ENCODE measurements around the gene TMEM106C.

Gene TMEM106C

DNA sequence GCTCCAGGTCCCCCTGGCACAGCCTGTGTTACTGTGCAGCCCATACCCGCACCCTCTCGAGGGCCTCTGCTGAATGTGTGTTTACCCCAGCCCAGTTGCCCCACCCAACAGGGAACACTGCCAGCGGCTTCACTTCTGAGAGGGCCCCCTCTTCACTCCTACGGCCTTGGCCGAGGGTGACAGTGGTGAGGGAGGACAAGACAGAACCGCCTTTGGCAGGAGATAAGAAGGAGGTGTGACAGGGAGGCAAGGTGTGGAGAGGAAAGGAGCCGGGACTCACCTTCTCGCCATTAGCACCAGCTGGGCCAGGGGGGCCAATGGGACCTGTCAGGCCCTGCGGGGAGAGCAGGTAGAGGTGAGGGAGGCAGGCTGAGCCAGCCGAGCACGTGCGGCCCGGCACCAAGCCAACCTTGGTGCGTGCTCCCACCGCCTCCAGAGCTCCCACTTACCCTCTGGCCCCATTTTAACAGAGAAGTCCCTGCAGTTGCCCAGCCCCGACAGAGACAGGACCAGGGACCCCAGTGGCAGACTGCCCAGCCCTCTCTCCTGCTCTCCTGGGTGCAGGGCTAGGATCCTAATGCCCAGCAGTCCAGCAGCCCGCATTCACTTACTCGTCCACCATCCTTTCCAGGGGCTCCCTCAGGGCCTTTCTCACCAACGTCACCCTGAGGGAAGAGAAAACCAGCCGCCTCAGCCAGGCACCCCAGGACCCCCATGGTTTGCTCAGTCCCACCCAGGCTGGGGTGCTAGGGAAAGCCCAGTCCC lies 18.3 kb downstream of the TMEM106C start:
- H3K4me3 ChIP-seq (replicated peaks; ENCODE audit: low read depth, low read length) = no peak overlapping the region
- no peak for DNase-seq (ENCODE audit: low read depth)
- TF ChIP-seq, protein P1, sequence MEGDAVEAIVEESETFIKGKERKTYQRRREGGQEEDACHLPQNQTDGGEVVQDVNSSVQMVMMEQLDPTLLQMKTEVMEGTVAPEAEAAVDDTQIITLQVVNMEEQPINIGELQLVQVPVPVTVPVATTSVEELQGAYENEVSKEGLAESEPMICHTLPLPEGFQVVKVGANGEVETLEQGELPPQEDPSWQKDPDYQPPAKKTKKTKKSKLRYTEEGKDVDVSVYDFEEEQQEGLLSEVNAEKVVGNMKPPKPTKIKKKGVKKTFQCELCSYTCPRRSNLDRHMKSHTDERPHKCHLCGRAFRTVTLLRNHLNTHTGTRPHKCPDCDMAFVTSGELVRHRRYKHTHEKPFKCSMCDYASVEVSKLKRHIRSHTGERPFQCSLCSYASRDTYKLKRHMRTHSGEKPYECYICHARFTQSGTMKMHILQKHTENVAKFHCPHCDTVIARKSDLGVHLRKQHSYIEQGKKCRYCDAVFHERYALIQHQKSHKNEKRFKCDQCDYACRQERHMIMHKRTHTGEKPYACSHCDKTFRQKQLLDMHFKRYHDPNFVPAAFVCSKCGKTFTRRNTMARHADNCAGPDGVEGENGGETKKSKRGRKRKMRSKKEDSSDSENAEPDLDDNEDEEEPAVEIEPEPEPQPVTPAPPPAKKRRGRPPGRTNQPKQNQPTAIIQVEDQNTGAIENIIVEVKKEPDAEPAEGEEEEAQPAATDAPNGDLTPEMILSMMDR (IDR thresholded peaks at IDR 0.05; ENCODE audit: low read length, missing control alignments) = no peak

DNA sequence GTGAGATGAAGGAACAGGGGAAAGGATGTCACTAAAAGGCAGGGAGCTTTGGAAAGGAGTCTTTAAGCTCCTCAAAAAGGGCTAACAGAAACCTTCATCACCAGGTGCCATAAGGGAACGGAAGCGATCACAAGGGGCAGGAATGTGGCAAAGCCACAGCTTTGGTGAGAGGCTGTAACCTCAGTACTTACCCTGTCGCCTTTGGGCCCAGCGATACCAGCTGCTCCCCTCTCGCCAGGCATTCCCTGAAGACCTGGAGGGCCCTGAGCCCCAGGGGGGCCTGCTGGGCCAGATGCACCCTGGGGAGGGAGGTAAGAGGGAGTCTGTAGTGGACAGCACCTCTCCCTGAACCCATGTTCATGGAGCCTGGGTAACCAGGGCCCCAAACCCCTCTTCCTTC lies 18.9 kb downstream of the TMEM106C start:
- no peak overlapping the region for H3K4me3 ChIP-seq (replicated peaks; ENCODE audit: low read depth, low read length)
- TF ChIP-seq, protein P1 (IDR thresholded peaks at IDR 0.05; ENCODE audit: low read length, missing control alignments) = no peak
- no peak for DNase-seq (ENCODE audit: low read depth)

DNA sequence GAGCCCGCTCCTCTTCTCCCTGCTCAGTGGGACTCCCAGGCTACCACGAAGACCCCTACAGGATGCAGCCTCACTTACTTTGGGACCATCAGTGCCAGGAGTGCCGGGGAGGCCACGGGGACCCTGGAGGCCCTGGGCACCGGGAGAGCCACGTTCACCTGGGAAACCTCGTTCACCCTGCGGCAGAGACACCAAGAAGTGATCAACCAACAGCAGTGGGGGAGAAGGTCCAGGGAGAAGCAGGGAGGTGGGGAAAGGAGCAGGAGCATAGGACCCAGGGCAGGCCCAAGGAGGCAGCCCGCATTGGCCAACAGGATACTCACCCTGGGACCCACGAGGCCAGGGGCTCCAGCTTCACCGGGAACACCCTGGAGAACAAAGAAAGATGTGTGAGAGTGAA lies 19.4 kb downstream of the TMEM106C start:
- no peak for DNase-seq (ENCODE audit: low read depth)
- TF ChIP-seq, protein P1 (IDR thresholded peaks at IDR 0.05; ENCODE audit: low read length, missing control alignments) = no peak
- H3K4me3 ChIP-seq (replicated peaks; ENCODE audit: low read depth, low read length) = no peak overlapping the region

DNA sequence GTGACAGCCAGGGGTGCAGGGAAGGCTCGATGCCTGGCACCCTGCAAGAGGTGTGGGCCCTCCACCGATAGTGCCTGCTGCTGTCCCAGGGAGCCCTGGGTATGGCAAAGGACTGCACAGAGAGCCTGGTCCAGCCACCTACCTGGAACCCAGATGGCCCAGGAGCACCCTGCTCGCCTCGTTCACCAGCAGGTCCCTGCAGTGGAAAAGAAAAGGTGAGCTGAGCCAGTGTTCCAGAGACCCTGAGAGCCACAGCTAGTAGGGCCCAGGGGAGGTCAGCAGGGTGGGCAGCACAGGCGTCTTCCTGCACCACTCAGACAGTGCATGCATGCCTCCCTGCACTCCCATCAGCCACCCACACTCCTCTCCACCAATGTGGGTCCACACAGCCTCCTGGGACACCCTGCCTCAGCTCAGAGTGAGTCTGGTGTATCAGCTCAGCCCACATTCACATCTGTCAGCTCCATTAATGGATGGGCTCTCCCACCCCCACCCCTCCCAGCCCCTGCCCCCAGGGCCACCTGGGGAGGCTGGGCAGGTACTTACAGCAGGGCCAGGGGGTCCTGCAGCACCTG lies 20.2 kb downstream of the TMEM106C start:
- no peak overlapping the region for H3K4me3 ChIP-seq (replicated peaks; ENCODE audit: low read depth, low read length)
- TF ChIP-seq, protein P1 (IDR thresholded peaks at IDR 0.05; ENCODE audit: low read length, missing control alignments) = no peak
- DNase-seq (ENCODE audit: low read depth) = no peak

DNA sequence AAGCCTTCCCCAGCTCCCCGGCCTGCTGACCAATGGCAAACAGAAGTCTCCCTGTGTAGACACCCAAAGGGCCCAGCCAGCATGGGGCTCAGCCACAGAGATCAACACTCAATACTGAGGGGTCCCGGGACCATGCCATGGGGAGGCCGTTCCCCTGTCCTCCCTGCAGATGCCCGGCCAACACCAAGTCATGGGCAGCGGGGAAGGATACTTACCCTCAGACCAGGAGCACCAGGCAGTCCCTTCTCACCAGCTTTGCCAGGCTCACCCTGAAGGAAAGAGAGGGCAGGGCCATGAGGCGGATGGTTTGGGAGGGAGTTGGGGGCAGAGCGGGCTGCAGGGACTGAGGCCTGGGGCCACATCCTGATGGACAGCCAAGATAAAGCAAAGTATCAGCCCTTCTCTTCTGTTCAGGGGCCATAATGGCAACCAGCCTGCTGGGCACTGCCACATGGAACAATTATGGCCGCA lies 21.0 kb downstream of the TMEM106C start:
- DNase-seq (ENCODE audit: low read depth) = no peak
- TF ChIP-seq, protein P1 (IDR thresholded peaks at IDR 0.05; ENCODE audit: low read length, missing control alignments) = no peak
- H3K4me3 ChIP-seq (replicated peaks; ENCODE audit: low read depth, low read length) = no peak overlapping the region

DNA sequence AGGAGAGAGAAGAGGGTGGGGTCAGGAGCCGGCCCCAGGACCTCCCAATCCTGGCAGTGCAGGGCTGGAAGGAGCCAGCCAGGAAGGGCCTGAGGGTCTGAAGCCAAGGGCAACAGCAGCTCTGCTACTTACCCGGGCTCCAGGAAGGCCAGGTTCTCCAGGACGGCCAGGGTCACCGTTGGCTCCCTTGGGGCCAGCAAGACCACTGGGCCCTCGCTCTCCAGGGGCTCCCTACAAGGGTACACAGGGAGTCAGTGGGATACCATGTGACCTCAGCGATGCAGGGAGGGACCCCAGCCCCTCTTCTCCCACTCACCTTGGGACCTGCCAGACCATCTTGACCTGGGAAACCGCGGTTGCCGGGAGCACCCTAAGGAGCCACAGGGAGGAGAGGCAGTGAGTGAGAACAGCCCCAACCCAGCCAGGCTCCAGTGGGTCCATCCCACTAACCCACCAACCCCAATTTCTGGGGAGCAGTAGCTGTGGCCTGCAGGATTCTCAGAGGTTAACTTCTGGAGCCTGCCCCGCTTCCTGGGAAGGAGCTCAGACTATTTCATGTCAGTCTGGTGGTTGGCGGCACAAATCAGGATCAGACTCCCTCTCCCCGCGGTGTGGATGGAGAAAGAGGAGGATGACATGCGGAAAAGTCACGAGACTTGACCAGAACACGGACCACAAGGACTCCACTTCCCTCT lies 22.3 kb downstream of the TMEM106C start:
- no peak overlapping the region for H3K4me3 ChIP-seq (replicated peaks; ENCODE audit: low read depth, low read length)
- TF ChIP-seq, protein P1 (IDR thresholded peaks at IDR 0.05; ENCODE audit: low read length, missing control alignments) = no peak
- DNase-seq (ENCODE audit: low read depth) = no peak
